T follicular helper cell (primary cell): ENCODE measurements around the gene TMEM30B.
"Not testable (repeated sequence)": the region's sequence is repeated elsewhere in the genome, so short reads cannot be mapped to it uniquely, and the experiment has no call there.

ENCODE experiments used
- DNase-seq: peaks from one replicate; pipeline ENCODE4 v3.0.0-alpha.2; 2020; ENCODE audit warnings: low read depth
- total RNA-seq, 2 experiments: gene quantifications; one replicate each; lab custom pipeline; 2026; lab: John Stamatoyannopoulos, UW

TMEM30B gene
- total RNA-seq: 6.2 to 7.2 reads per million in 2 experiments

- DNase-seq: peak; percentile 17
Observed at GRCh38 chr14:61281186-61281947, at the start of gene TMEM30B. TSS of gene TMEM30B (minus strand) at chr14:61281338. CDS start at chr14:61281147, 191 bp downstream.

- DNase-seq: no peak
Observed at GRCh38 chr14:61330511-61330910, 49.4 kb upstream of the TMEM30B start.

- no peak for DNase-seq
Observed at GRCh38 chr14:61329478-61330051, 48.4 kb upstream of the TMEM30B start.

GRCh38 chr14:61328626-61329262 is 47.6 kb upstream of the TMEM30B start:
- DNase-seq: no peak

- no peak for DNase-seq
Observed at GRCh38 chr14:61326847-61327246, 45.7 kb upstream of the TMEM30B start.

GRCh38 chr14:61326146-61326545 is 45.0 kb upstream of the TMEM30B start:
- no peak for DNase-seq

GRCh38 chr14:61325166-61325565 is 44.0 kb upstream of the TMEM30B start:
- no peak for DNase-seq

GRCh38 chr14:61323970-61324369 is 42.8 kb upstream of the TMEM30B start:
- no peak for DNase-seq

GRCh38 chr14:61322799-61323290 is 41.7 kb upstream of the TMEM30B start:
- no peak for DNase-seq

- no peak for DNase-seq
Observed at GRCh38 chr14:61322011-61322798, 41.1 kb upstream of the TMEM30B start.

- peak; percentile 79 for DNase-seq
Observed at GRCh38 chr14:61321385-61322010, 40.4 kb upstream of the TMEM30B start, which contains the start of gene PRKCH. TSS of gene PRKCH (plus strand) at chr14:61321579. CDS start at chr14:61322102, 523 bp downstream.

- no peak for DNase-seq
Observed at GRCh38 chr14:61320806-61321384, 39.8 kb upstream of the TMEM30B start.

- not testable (repeated sequence) for DNase-seq
Observed at GRCh38 chr14:61320170-61320569, 39.0 kb upstream of the TMEM30B start.

GRCh38 chr14:61319706-61320105 is 38.6 kb upstream of the TMEM30B start:
- no peak for DNase-seq

- DNase-seq: no peak
Observed at GRCh38 chr14:61319086-61319485, 37.9 kb upstream of the TMEM30B start.

GRCh38 chr14:61315313-61315712 is 34.2 kb upstream of the TMEM30B start:
- no peak for DNase-seq

GRCh38 chr14:61308701-61309100 is 27.6 kb upstream of the TMEM30B start:
- not testable (repeated sequence) for DNase-seq

GRCh38 chr14:61308198-61308597 is 27.1 kb upstream of the TMEM30B start:
- no peak for DNase-seq

- no peak for DNase-seq
Observed at GRCh38 chr14:61304688-61305087, 23.6 kb upstream of the TMEM30B start.

GRCh38 chr14:61300754-61301153 is 19.6 kb upstream of the TMEM30B start:
- no peak for DNase-seq

GRCh38 chr14:61300209-61300608 is 19.1 kb upstream of the TMEM30B start:
- DNase-seq: no peak
